Measurements from ENCODE around the gene LARGE1. TPM values are rescaled to one million over a fixed set of nuclear protein-coding genes. Genes with fewer than 3 reads are reported as not detected.
A peak's percentile ranks its signal among the peaks of the same experiment; 100 is the strongest.

Gene LARGE1
- total and polyA plus RNA-seq, 4 donors: 25.6 to 45.6 (median 37.6) TPM

- 100% methylated on average over 1 of the region's 1 CpG for WGBS (ENCODE audit: insufficient coverage)
- Histone ChIP-seq H3K27me3 (ENCODE audit: control insufficient read depth, insufficient read depth, low read length) (no peaks in the 10 kb centered on the region), H3K9me3 (ENCODE audit: control insufficient read depth, insufficient read depth, low read length) (peaks cover under 1% of the 10 kb centered on the region), H3K4me1 (ENCODE audit: control insufficient read depth, insufficient read depth, low read length) (no peaks in the 10 kb centered on the region), H3K4me3 (ENCODE audit: low read depth, low read length) (no peak overlapping the region), H3K36me3 (ENCODE audit: control insufficient read depth, insufficient read depth, low read length) (no peaks in the 10 kb centered on the region), H3K27ac (ENCODE audit: low read depth, low read length) (no peak overlapping the region)
- DNase-seq (ENCODE audit: low read depth in 4 of 6, low spot score in 6 of 6): no peak
Measured at GRCh38 chr22:33456511-33456910, 463.8 kb downstream of the LARGE1 start.

GRCh38 chr22:33455036-33455435 is 465.2 kb downstream of the LARGE1 start:
- peak in 1 of 6 donors; percentile 40 for DNase-seq (ENCODE audit: low read depth in 4 of 6, low spot score in 6 of 6)
- no peaks in the 10 kb centered on the region for H3K36me3 ChIP-seq (ENCODE audit: control insufficient read depth, insufficient read depth, low read length)
- H3K27me3 ChIP-seq (ENCODE audit: control insufficient read depth, insufficient read depth, low read length): no peaks in the 10 kb centered on the region
- H3K27ac ChIP-seq (ENCODE audit: low read depth, low read length): no peak overlapping the region
- no peaks in the 10 kb centered on the region for H3K9me3 ChIP-seq (ENCODE audit: control insufficient read depth, insufficient read depth, low read length)
- no peaks in the 10 kb centered on the region for H3K4me1 ChIP-seq (ENCODE audit: control insufficient read depth, insufficient read depth, low read length)
- WGBS (ENCODE audit: insufficient coverage): no CpG with 5 or more reads among the region's 1 CpG
- H3K4me3 ChIP-seq (ENCODE audit: low read depth, low read length): no peak overlapping the region

GRCh38 chr22:33451866-33452469 is 468.3 kb downstream of the LARGE1 start:
- Histone ChIP-seq H3K36me3 (ENCODE audit: control insufficient read depth, insufficient read depth, low read length) (no peaks in the 10 kb centered on the region), H3K27ac (ENCODE audit: low read depth, low read length) (no peak overlapping the region), H3K27me3 (ENCODE audit: control insufficient read depth, insufficient read depth, low read length) (no peaks in the 10 kb centered on the region), H3K4me1 (ENCODE audit: control insufficient read depth, insufficient read depth, low read length) (no peaks in the 10 kb centered on the region), H3K4me3 (ENCODE audit: low read depth, low read length) (no peak overlapping the region), H3K9me3 (ENCODE audit: control insufficient read depth, insufficient read depth, low read length) (no peaks in the 10 kb centered on the region)
- 51% methylated on average over 5 of the region's 6 CpGs for WGBS (ENCODE audit: insufficient coverage)
- no peak for DNase-seq (ENCODE audit: low read depth in 4 of 6, low spot score in 6 of 6)

- H3K36me3 ChIP-seq (ENCODE audit: control insufficient read depth, insufficient read depth, low read length): no peaks in the 10 kb centered on the region
- DNase-seq (ENCODE audit: low read depth in 4 of 6, low spot score in 6 of 6): no peak
- no peak overlapping the region for H3K4me3 ChIP-seq (ENCODE audit: low read depth, low read length)
- H3K27ac ChIP-seq (ENCODE audit: low read depth, low read length): no peak overlapping the region
- H3K27me3 ChIP-seq (ENCODE audit: control insufficient read depth, insufficient read depth, low read length): no peaks in the 10 kb centered on the region
- no peaks in the 10 kb centered on the region for H3K4me1 ChIP-seq (ENCODE audit: control insufficient read depth, insufficient read depth, low read length)
- H3K9me3 ChIP-seq (ENCODE audit: control insufficient read depth, insufficient read depth, low read length): no peaks in the 10 kb centered on the region
- WGBS (ENCODE audit: insufficient coverage): 100% methylated on average over 1 of the region's 6 CpGs
Measured at GRCh38 chr22:33450756-33451155, 469.5 kb downstream of the LARGE1 start.

- Histone ChIP-seq H3K4me3 (ENCODE audit: low read depth, low read length) (no peak overlapping the region), H3K36me3 (ENCODE audit: control insufficient read depth, insufficient read depth, low read length) (no peaks in the 10 kb centered on the region), H3K9me3 (ENCODE audit: control insufficient read depth, insufficient read depth, low read length) (no peaks in the 10 kb centered on the region), H3K27me3 (ENCODE audit: control insufficient read depth, insufficient read depth, low read length) (no peaks in the 10 kb centered on the region), H3K27ac (ENCODE audit: low read depth, low read length) (no peak overlapping the region), H3K4me1 (ENCODE audit: control insufficient read depth, insufficient read depth, low read length) (peaks cover 3% of the 10 kb centered on the region)
- DNase-seq (ENCODE audit: low read depth in 4 of 6, low spot score in 6 of 6): no peak
- 92% methylated on average over 5 of the region's 5 CpGs for WGBS (ENCODE audit: insufficient coverage)
Measured at GRCh38 chr22:33447733-33448132, 472.5 kb downstream of the LARGE1 start.

GRCh38 chr22:33443683-33444082 is 476.6 kb downstream of the LARGE1 start:
- DNase-seq (ENCODE audit: low read depth in 4 of 6, low spot score in 6 of 6): no peak
- Histone ChIP-seq H3K27ac (ENCODE audit: low read depth, low read length) (no peak overlapping the region), H3K9me3 (ENCODE audit: control insufficient read depth, insufficient read depth, low read length) (no peaks in the 10 kb centered on the region), H3K4me1 (ENCODE audit: control insufficient read depth, insufficient read depth, low read length) (peaks cover 3% of the 10 kb centered on the region), H3K4me3 (ENCODE audit: low read depth, low read length) (no peak overlapping the region), H3K36me3 (ENCODE audit: control insufficient read depth, insufficient read depth, low read length) (no peaks in the 10 kb centered on the region), H3K27me3 (ENCODE audit: control insufficient read depth, insufficient read depth, low read length) (no peaks in the 10 kb centered on the region)
- WGBS (ENCODE audit: insufficient coverage): 67% methylated on average over 1 of the region's 6 CpGs

GRCh38 chr22:33440756-33441155 is 479.5 kb downstream of the LARGE1 start:
- 67% methylated on average over 1 of the region's 4 CpGs for WGBS (ENCODE audit: insufficient coverage)
- Histone ChIP-seq H3K9me3 (ENCODE audit: control insufficient read depth, insufficient read depth, low read length) (no peaks in the 10 kb centered on the region), H3K4me3 (ENCODE audit: low read depth, low read length) (no peak overlapping the region), H3K4me1 (ENCODE audit: control insufficient read depth, insufficient read depth, low read length) (peaks cover 10% of the 10 kb centered on the region), H3K27me3 (ENCODE audit: control insufficient read depth, insufficient read depth, low read length) (no peaks in the 10 kb centered on the region), H3K27ac (ENCODE audit: low read depth, low read length) (no peak overlapping the region), H3K36me3 (ENCODE audit: control insufficient read depth, insufficient read depth, low read length) (no peaks in the 10 kb centered on the region)
- DNase-seq (ENCODE audit: low read depth in 4 of 6, low spot score in 6 of 6): peak in 2 of 6 donors; percentile 30 to 63

- no peak overlapping the region for H3K27ac ChIP-seq (ENCODE audit: low read depth, low read length)
- H3K9me3 ChIP-seq (ENCODE audit: control insufficient read depth, insufficient read depth, low read length): no peaks in the 10 kb centered on the region
- peak in 4 of 6 donors; percentile 18 to 75 (median 36) for DNase-seq (ENCODE audit: low read depth in 4 of 6, low spot score in 6 of 6)
Measured at GRCh38 chr22:33438273-33438672, 482.0 kb downstream of the LARGE1 start.

GRCh38 chr22:33431300-33431699 is 489.0 kb downstream of the LARGE1 start:
- Histone ChIP-seq H3K27me3 (ENCODE audit: control insufficient read depth, insufficient read depth, low read length) (no peaks in the 10 kb centered on the region), H3K9me3 (ENCODE audit: control insufficient read depth, insufficient read depth, low read length) (no peaks in the 10 kb centered on the region), H3K4me3 (ENCODE audit: low read depth, low read length) (no peak overlapping the region), H3K27ac (ENCODE audit: low read depth, low read length) (no peak overlapping the region), H3K4me1 (ENCODE audit: control insufficient read depth, insufficient read depth, low read length) (no peaks in the 10 kb centered on the region), H3K36me3 (ENCODE audit: control insufficient read depth, insufficient read depth, low read length) (no peaks in the 10 kb centered on the region)
- no peak for DNase-seq (ENCODE audit: low read depth in 4 of 6, low spot score in 6 of 6)
- 100% methylated on average over 1 of the region's 3 CpGs for WGBS (ENCODE audit: insufficient coverage)

More at GRCh38 chr22:33438273-33438672, 482.0 kb downstream of the LARGE1 start:
- Histone ChIP-seq H3K27me3 (ENCODE audit: control insufficient read depth, insufficient read depth, low read length) (no peaks in the 10 kb centered on the region), H3K4me1 (ENCODE audit: control insufficient read depth, insufficient read depth, low read length) (peaks cover 8% of the 10 kb centered on the region), H3K4me3 (ENCODE audit: low read depth, low read length) (no peak overlapping the region), H3K36me3 (ENCODE audit: control insufficient read depth, insufficient read depth, low read length) (no peaks in the 10 kb centered on the region)
- WGBS (ENCODE audit: insufficient coverage): 19% methylated on average over 4 of the region's 7 CpGs

GRCh38 chr22:33429281-33429680 is 491.0 kb downstream of the LARGE1 start:
- H3K36me3 ChIP-seq (ENCODE audit: control insufficient read depth, insufficient read depth, low read length): no peaks in the 10 kb centered on the region
- no peaks in the 10 kb centered on the region for H3K27me3 ChIP-seq (ENCODE audit: control insufficient read depth, insufficient read depth, low read length)
- H3K9me3 ChIP-seq (ENCODE audit: control insufficient read depth, insufficient read depth, low read length): no peaks in the 10 kb centered on the region
- no peak overlapping the region for H3K4me3 ChIP-seq (ENCODE audit: low read depth, low read length)
- no CpG with 5 or more reads among the region's 7 CpGs for WGBS (ENCODE audit: insufficient coverage)
- no peaks in the 10 kb centered on the region for H3K4me1 ChIP-seq (ENCODE audit: control insufficient read depth, insufficient read depth, low read length)
- DNase-seq (ENCODE audit: low read depth in 4 of 6, low spot score in 6 of 6): peak in 1 of 6 donors; percentile 53
- no peak overlapping the region for H3K27ac ChIP-seq (ENCODE audit: low read depth, low read length)

All from spinal cord (tissue), 10 donors.